ENCODE measurements around the gene HBA2. TPM values are rescaled to one million over a fixed set of nuclear protein-coding genes. Genes with fewer than 3 reads are reported as not detected.
A peak's percentile ranks its signal among the peaks of the same experiment; 100 is the strongest.
"Not testable (repeated sequence)": the region's sequence is repeated elsewhere in the genome, so short reads cannot be mapped to it uniquely, and the experiment has no call there.

HBA2 gene
- not detected in 3 replicates for total RNA-seq
- long read RNA-seq = 0 reads

DNA sequence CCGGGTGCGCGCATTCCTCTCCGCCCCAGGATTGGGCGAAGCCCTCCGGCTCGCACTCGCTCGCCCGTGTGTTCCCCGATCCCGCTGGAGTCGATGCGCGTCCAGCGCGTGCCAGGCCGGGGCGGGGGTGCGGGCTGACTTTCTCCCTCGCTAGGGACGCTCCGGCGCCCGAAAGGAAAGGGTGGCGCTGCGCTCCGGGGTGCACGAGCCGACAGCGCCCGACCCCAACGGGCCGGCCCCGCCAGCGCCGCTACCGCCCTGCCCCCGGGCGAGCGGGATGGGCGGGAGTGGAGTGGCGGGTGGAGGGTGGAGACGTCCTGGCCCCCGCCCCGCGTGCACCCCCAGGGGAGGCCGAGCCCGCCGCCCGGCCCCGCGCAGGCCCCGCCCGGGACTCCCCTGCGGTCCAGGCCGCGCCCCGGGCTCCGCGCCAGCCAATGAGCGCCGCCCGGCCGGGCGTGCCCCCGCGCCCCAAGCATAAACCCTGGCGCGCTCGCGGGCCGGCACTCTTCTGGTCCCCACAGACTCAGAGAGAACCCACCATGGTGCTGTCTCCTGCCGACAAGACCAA, at the start of gene HBA2:
Gene HBA2 (plus strand): TSS at position 503 of the 568 bp plus-strand sequence. CDS start 37 bp downstream, at position 540.
- H3K9me3 Mint-ChIP-seq (ENCODE audit: low read depth) = not testable (repeated sequence)

DNA sequence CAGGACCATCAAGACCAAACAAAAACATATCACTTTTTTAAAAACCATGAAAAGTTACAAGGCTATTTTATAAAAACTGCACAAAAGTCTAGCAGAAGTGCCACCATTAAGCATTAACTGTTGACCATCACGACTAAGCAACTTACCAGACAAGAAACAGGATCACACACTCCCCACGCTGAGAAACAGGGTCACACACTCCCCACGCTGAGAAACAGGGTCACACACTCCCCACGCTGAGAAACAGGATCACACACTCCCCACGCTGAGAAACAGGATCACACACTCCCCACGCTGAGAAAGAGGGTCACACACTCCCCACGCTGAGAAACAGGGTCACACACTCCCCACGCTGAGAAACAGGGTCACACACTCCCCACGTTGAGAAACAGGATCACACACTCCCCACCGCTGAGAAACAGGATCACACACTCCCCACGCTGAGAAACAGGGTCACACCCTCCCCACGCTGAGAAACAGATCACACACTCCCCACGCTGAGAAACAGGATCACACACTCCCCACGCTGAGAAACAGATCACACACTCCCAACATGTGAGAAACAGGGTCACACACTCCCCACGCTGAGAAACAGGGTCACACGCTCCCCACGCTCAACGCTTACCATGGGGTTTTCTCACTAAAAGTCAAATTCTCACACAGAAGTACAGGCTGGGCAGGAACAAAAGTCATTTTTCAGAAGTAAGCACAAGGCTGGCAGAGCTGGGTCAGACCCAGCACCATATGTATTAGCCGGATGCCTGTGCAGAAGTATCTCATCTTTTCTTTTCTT, 48.9 kb upstream of the HBA2 start:
- H3K36me3 Mint-ChIP-seq (ENCODE audit: low read depth); H3K4me3 Mint-ChIP-seq (ENCODE audit: unreplicated experiment); H3K4me1 Mint-ChIP-seq (ENCODE audit: low read depth); DNase-seq (ENCODE audit: low spot score); H3K27me3 Mint-ChIP-seq (ENCODE audit: low read depth); H3K9me3 Mint-ChIP-seq (ENCODE audit: low read depth); H3K27ac Mint-ChIP-seq (ENCODE audit: unreplicated experiment): not testable (repeated sequence)

More for the DNA sequence above, at the start of gene HBA2:
- H3K27ac Mint-ChIP-seq (ENCODE audit: unreplicated experiment); DNase-seq (ENCODE audit: low spot score); H3K36me3 Mint-ChIP-seq (ENCODE audit: low read depth); H3K4me3 Mint-ChIP-seq (ENCODE audit: unreplicated experiment): not testable (repeated sequence)
- Mint-ChIP-seq H3K27me3 (ENCODE audit: low read depth) (peaks cover 41% of the 10 kb centered on the region), H3K4me1 (ENCODE audit: low read depth) (peaks cover 12% of the 10 kb centered on the region)

DNA sequence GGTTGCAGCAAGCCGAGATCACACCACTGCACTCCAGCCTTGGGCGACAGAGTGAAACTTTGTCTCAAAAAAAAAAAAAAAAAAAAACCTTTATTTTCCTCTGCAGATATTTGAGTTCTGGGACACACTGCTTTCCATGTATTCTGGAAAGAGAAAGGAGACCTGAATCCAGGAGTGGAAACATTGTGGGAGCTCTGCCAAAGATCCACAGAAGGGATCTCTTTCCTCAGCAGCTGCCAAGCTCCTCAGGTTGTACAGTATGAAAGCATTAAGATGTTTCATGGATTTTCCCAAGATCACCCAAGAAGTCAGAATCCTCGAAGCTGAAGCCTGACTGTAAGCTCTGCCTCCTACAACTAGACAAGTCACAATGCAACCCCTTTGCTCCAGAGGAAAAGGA, 47.7 kb upstream of the HBA2 start:
- Mint-ChIP-seq H3K4me3 (ENCODE audit: unreplicated experiment) (no peak overlapping the region), H3K27me3 (ENCODE audit: low read depth) (no peaks in the 10 kb centered on the region), H3K4me1 (ENCODE audit: low read depth) (peaks cover 3% of the 10 kb centered on the region), H3K36me3 (ENCODE audit: low read depth) (peaks cover 2% of the 10 kb centered on the region), H3K27ac (ENCODE audit: unreplicated experiment) (no peak overlapping the region), H3K9me3 (ENCODE audit: low read depth) (no peaks in the 10 kb centered on the region)
- DNase-seq (ENCODE audit: low spot score) = no peak
- TF ChIP-seq, protein P1, sequence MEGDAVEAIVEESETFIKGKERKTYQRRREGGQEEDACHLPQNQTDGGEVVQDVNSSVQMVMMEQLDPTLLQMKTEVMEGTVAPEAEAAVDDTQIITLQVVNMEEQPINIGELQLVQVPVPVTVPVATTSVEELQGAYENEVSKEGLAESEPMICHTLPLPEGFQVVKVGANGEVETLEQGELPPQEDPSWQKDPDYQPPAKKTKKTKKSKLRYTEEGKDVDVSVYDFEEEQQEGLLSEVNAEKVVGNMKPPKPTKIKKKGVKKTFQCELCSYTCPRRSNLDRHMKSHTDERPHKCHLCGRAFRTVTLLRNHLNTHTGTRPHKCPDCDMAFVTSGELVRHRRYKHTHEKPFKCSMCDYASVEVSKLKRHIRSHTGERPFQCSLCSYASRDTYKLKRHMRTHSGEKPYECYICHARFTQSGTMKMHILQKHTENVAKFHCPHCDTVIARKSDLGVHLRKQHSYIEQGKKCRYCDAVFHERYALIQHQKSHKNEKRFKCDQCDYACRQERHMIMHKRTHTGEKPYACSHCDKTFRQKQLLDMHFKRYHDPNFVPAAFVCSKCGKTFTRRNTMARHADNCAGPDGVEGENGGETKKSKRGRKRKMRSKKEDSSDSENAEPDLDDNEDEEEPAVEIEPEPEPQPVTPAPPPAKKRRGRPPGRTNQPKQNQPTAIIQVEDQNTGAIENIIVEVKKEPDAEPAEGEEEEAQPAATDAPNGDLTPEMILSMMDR (IDR thresholded peaks at IDR 0.05) = no peak

DNA sequence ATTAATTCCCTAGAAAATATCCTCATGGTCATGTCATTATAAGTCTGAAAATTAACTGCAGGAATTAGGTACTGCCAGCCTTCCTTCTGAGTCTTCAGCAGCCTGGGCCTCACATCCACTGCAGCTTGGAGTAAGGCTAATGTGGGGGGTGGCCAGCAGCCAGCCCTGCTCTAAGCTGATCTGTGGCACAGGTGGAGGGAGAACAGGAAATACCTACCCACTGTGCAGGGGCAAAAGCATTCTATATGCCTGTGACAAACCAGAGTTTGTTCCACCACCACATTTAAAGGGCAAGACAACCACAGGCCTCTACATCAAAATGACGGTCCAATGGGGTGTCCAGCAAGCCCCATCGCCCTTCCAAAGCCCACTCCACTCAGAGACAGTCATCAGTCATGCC, 43.6 kb upstream of the HBA2 start:
- TF ChIP-seq, protein P1 (IDR thresholded peaks at IDR 0.05) = no peak

DNA sequence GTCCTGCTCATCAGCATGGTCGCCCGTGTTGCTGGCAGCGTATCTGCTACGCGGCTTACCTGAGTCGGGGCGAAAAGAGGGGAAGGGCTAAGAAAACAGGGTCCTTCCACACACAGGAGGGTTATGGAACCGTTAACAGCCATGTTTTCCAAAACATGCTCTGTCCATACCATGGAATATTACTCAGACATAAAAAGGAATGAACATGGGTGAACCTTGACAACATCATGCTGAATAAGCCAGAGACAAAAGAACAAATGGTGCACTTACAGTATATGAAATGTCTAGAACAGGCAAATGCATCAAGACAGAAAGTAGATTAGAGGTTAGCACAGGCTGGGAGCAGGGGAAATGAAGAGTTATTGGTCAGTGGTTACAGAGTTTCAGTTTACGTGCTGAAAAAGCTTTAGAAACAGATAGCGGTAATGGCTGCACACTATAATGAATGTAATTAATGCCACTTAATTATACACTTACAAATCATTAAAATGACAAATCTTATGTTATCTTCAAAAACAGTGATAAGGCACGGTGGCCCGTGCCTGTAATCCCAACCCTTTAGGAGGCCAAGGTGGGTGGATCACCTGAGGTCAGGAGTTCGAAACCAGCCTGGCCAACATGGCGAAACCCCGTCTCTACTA, 42.0 kb upstream of the HBA2 start:
- H3K4me1 Mint-ChIP-seq (ENCODE audit: low read depth) = peaks cover 4% of the 10 kb centered on the region
- no peak for DNase-seq (ENCODE audit: low spot score)
- no peaks in the 10 kb centered on the region for H3K36me3 Mint-ChIP-seq (ENCODE audit: low read depth)

More for the DNA sequence above, 43.6 kb upstream of the HBA2 start:
- Mint-ChIP-seq H3K4me1 (ENCODE audit: low read depth) (peaks cover under 1% of the 10 kb centered on the region), H3K4me3 (ENCODE audit: unreplicated experiment) (no peak overlapping the region), H3K9me3 (ENCODE audit: low read depth) (no peaks in the 10 kb centered on the region), H3K36me3 (ENCODE audit: low read depth) (peaks cover under 1% of the 10 kb centered on the region), H3K27me3 (ENCODE audit: low read depth) (no peaks in the 10 kb centered on the region), H3K27ac (ENCODE audit: unreplicated experiment) (no peak overlapping the region)
- DNase-seq (ENCODE audit: low spot score) = peak; percentile 14

DNA sequence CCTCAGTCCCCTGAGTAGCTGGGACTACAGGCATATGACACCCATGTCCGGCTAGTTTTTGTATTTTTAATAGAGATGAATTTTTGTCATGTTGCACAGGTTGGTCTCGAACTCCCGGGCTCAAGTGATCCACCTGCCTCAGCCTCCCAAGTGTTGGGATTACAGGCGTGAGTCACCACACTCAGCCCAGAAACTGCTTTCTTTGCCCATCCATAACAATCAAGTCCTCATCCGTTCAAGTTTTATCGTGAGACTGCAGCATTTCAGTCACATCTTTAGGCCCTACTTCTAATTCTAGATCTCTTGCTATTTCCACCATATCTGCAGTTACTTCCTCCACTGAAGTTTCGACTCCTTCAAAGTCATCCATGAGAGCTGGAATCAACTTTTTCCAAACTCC, 40.6 kb upstream of the HBA2 start:
- no peaks in the 10 kb centered on the region for H3K27me3 Mint-ChIP-seq (ENCODE audit: low read depth)

More for the DNA sequence above, 42.0 kb upstream of the HBA2 start:
- no peak overlapping the region for H3K27ac Mint-ChIP-seq (ENCODE audit: unreplicated experiment)
- no peaks in the 10 kb centered on the region for H3K27me3 Mint-ChIP-seq (ENCODE audit: low read depth)
- no peaks in the 10 kb centered on the region for H3K9me3 Mint-ChIP-seq (ENCODE audit: low read depth)
- H3K4me3 Mint-ChIP-seq (ENCODE audit: unreplicated experiment) = no peak overlapping the region
- TF ChIP-seq, protein P1 (IDR thresholded peaks at IDR 0.05) = no peak

More for the DNA sequence above, 40.6 kb upstream of the HBA2 start:
- TF ChIP-seq, protein P1 (IDR thresholded peaks at IDR 0.05) = no peak
- H3K9me3 Mint-ChIP-seq (ENCODE audit: low read depth) = no peaks in the 10 kb centered on the region
- H3K4me3 Mint-ChIP-seq (ENCODE audit: unreplicated experiment) = no peak overlapping the region
- no peak overlapping the region for H3K27ac Mint-ChIP-seq (ENCODE audit: unreplicated experiment)
- DNase-seq (ENCODE audit: low spot score) = no peak
- H3K36me3 Mint-ChIP-seq (ENCODE audit: low read depth) = no peaks in the 10 kb centered on the region
- H3K4me1 Mint-ChIP-seq (ENCODE audit: low read depth) = peaks cover 8% of the 10 kb centered on the region

Data from chondrocyte (in vitro differentiated cells).